Measurements from ENCODE around the gene SKOR1. TPM values are rescaled to one million over a fixed set of nuclear protein-coding genes. Genes with fewer than 3 reads are reported as not detected.

SKOR1 gene
- total RNA-seq, 1 experiment from 2014 or later = 0.13 TPM

DNA sequence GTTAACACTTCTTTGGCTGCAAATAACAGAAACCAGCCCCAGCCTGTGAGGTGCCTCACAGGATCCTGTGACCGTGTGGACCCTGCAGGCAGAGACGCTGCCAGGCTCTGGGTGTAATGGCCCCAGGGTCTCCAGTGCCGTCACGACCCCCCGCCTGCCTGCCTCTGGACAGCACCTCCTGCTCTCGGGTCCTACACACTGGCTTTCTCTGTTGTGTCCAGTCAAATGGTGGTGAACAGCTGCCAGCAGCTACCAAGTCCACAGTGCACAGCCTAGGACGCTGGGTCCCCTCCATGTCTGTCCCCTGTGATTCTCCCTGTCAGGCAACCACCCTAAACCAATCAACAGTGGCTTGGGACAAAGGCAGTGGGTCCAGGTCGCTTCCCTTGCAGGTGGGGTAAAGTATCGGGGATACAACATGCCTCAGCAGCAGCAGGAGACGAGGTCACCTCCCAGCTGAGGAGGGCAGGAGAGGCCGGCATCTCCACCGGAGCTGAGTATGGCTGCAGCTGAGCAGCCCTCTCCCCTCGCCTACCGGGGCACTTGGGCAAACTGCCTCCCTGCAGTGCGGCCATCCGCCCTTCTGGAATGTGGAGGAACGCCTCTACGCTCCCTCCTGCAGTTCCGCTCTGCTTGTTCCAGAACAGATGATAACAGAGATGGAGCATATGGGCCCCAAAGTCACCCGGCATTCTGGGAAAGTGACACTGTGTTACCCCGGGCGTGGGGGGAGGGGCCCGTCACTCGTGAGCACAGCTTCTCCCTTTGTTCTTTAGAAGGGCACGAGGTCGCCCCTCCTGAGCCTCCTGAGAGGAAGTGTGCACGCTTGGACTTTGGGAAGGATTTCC lies 21.1 kb upstream of the SKOR1 start:
- CTCF ChIA-PET = no interaction called here

GRCh38 chr15:67805008-67805665 lies 20.2 kb upstream of the SKOR1 start:
- ChIA-PET POLR2A (ENCODE audit: unreplicated experiment) (interaction anchor here (0.6 kb wide), 1 partner anchor 490 kb away, joined by 3 read pairs; no protein-coding TSS in a partner anchor), CTCF (no interaction called here)
- Histone ChIP-seq H3K4me2 (no peak overlapping the region), H3K9me3 (ENCODE audit: insufficient read depth, low read depth) (no peaks in the 10 kb centered on the region), H3K27ac (no peak overlapping the region), H3K27me3 (ENCODE audit: insufficient read depth, low read depth) (no peaks in the 10 kb centered on the region), H3K4me1 (replicated peaks; ENCODE audit: insufficient read depth) (no peaks in the 10 kb centered on the region), H3K4me3 (no peak overlapping the region), H3K36me3 (ENCODE audit: low read depth) (no peaks in the 10 kb centered on the region), H2AFZ (no peak overlapping the region), H3K79me2 (ENCODE audit: low read depth) (no peaks in the 10 kb centered on the region), H3F3A (ENCODE audit: insufficient read depth, low read depth) (no peaks in the 10 kb centered on the region), H3K9me2 (ENCODE audit: insufficient read depth) (no peaks in the 10 kb centered on the region), H4K20me1 (ENCODE audit: insufficient read depth) (no peaks in the 10 kb centered on the region)
- DNase-seq = no peak
- no TSS peak for BruUV-seq (replicated peaks)
- intact Hi-C loops (cut with micrococcal nuclease; ENCODE audit: unreplicated experiment) = no loop called here
- no peak for TF ChIP-seq EZH2 (IDR thresholded peaks at IDR 0.05; ENCODE audit: low read depth)

More for the DNA sequence above, 21.1 kb upstream of the SKOR1 start:
- Histone ChIP-seq H3K36me3 (ENCODE audit: low read depth) (no peaks in the 10 kb centered on the region), H4K20me1 (ENCODE audit: insufficient read depth) (no peaks in the 10 kb centered on the region), H3K27me3 (ENCODE audit: insufficient read depth, low read depth) (no peaks in the 10 kb centered on the region), H3K9me3 (ENCODE audit: insufficient read depth, low read depth) (no peaks in the 10 kb centered on the region), H3K4me2 (no peak overlapping the region), H3K4me3 (no peak overlapping the region), H3K27ac (no peak overlapping the region), H3K79me2 (ENCODE audit: low read depth) (no peaks in the 10 kb centered on the region), H3K4me1 (replicated peaks; ENCODE audit: insufficient read depth) (no peaks in the 10 kb centered on the region), H3K9me2 (ENCODE audit: insufficient read depth) (no peaks in the 10 kb centered on the region), H3F3A (ENCODE audit: insufficient read depth, low read depth) (no peaks in the 10 kb centered on the region), H2AFZ (no peak overlapping the region)
- intact Hi-C loops (cut with micrococcal nuclease; ENCODE audit: unreplicated experiment) = no loop called here
- no peak for TF ChIP-seq CTCF (conservative IDR thresholded peaks at IDR 0.05)
- TF ChIP-seq EZH2 (IDR thresholded peaks at IDR 0.05; ENCODE audit: low read depth) = no peak
- DNase-seq = no peak
- no TSS peak for BruUV-seq (replicated peaks)
- POLR2A ChIA-PET (ENCODE audit: unreplicated experiment) = no interaction called here

DNA sequence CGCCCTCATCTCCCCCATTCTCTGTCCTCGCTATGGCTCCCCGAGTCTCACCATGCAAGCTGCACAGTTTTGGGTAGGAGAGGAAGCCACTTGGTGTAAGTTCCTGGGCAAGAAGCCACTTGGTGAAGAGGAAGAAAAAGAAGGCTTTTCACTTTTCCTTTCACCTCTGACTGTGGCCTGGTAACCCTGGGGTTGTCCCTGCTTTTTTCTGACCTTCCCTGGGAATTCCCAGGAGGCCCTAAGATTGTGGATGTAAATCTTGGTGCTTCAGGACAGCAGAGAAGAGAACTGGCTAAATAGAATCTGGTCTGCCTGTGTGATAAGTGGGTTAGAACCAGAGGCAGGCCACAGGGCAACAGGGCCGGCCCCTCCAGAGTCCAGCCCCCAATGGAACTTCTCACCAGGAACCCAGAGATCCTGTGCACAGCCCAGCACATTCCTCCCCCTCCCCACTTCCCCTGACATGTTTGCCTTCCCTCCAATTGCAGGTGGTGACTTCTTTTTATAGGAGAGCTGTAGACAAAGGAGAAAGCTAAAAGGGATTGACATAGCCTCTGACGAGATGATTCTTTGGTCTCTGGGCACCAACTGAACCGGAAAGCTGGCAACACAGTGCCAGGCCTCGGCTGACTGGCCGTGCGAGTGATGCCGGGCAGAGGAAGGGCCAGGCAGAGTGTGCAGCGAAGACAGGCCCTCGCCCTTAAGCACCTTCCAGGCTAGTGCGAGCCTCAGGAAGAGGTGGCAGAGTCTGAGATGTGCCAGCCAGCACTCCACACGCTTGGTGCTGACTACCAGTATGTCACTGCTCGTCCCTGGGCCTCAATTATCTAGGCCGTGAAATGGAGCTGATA lies 19.4 kb upstream of the SKOR1 start:
- intact Hi-C loops (cut with micrococcal nuclease; ENCODE audit: unreplicated experiment) = no loop called here
- ChIA-PET POLR2A (ENCODE audit: unreplicated experiment) (interaction anchor here (0.6 kb wide), 1 partner anchor 491 kb away, joined by 3 read pairs; no protein-coding TSS in a partner anchor), CTCF (no interaction called here)
- Histone ChIP-seq H4K20me1 (ENCODE audit: insufficient read depth) (no peaks in the 10 kb centered on the region), H3K4me3 (no peak overlapping the region), H3K9me3 (ENCODE audit: insufficient read depth, low read depth) (no peaks in the 10 kb centered on the region), H2AFZ (no peak overlapping the region), H3K4me2 (no peak overlapping the region), H3K4me1 (replicated peaks; ENCODE audit: insufficient read depth) (no peaks in the 10 kb centered on the region), H3K36me3 (ENCODE audit: low read depth) (no peaks in the 10 kb centered on the region), H3F3A (ENCODE audit: insufficient read depth, low read depth) (no peaks in the 10 kb centered on the region), H3K27ac (no peak overlapping the region), H3K9me2 (ENCODE audit: insufficient read depth) (no peaks in the 10 kb centered on the region), H3K27me3 (ENCODE audit: insufficient read depth, low read depth) (no peaks in the 10 kb centered on the region), H3K79me2 (ENCODE audit: low read depth) (no peaks in the 10 kb centered on the region)
- TF ChIP-seq EZH2 (IDR thresholded peaks at IDR 0.05; ENCODE audit: low read depth) (no peak), CTCF (conservative IDR thresholded peaks at IDR 0.05) (no peak)
- BruUV-seq (replicated peaks) = no TSS peak
- no peak for DNase-seq

Measured in PC-9 (cell line).